Activated CD8-positive, alpha-beta memory T cell treated with anti-CD3 and anti-CD28 coated beads, Interleukin-2, amount 50 U/mL, for 1 hour (primary cell): Measurements from ENCODE around the gene CREB3.

Experiments
- DNase-seq: peaks from one replicate; pipeline ENCODE4 v3.0.0-alpha.2; 2020; ENCODE audit errors: extremely low read depth

The CREB3 gene, protein sequence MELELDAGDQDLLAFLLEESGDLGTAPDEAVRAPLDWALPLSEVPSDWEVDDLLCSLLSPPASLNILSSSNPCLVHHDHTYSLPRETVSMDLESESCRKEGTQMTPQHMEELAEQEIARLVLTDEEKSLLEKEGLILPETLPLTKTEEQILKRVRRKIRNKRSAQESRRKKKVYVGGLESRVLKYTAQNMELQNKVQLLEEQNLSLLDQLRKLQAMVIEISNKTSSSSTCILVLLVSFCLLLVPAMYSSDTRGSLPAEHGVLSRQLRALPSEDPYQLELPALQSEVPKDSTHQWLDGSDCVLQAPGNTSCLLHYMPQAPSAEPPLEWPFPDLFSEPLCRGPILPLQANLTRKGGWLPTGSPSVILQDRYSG

DNA sequence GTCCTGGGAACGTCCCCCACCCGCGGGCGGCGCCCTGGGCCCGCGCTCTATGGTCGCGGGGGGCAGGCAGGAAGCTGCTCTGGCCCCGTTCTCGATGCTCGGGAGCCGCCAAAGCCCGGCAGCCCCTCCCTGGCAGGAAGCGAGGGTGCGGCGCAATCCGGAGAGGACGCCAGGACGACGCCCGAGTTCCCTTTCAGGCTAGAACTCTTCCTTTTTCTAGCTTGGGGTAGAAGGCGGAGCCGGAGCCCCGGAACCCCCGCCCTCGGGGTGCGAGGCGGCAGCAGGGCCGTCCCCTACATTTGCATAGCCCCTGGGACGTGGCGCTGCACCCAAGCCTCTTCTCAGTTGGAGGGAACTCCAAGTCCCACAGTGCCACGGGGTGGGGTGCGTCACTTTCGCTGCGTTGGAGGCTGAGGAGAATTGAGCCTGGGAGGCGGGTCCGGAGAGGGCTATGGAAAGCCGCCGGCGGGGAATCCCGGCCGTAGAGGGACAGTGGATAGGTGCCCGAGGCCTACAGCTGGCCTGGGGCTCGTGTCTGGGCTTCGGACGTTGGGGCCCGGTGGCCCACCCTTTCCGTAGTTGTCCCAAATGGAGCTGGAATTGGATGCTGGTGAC lies at the start of gene CREB3, which contains the start of gene TLN1:
Gene CREB3, plus strand, starts transcription at position 482 of the 615 bp plus-strand sequence. Its CDS starts 107 bp downstream, at position 589.
Gene TLN1, minus strand, starts transcription at position 11 of the 615 bp plus-strand sequence. CDS start 6,501 bp downstream, outside the sequence.
- DNase-seq = peak; percentile 87

DNA sequence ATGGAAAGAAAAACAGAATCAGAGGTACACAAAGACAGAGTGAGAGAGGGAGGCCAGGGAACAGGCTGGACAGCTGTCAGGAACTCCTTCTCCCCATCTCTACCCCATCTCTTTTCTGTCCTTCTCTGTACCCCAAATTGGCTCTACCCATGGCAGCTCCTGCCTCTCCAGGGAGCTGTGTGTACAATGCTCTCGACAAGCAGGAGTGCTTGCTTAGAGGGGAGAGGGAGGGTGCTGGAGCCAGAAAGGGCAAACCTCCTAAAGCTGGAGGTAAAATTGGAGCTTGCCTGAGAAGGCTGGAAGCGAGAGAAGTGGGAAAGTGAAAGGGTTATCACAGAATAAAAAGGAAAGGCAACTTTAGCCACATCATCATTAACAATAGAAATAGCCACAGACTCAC lies 49.1 kb upstream of the CREB3 start:
- DNase-seq = no peak

DNA sequence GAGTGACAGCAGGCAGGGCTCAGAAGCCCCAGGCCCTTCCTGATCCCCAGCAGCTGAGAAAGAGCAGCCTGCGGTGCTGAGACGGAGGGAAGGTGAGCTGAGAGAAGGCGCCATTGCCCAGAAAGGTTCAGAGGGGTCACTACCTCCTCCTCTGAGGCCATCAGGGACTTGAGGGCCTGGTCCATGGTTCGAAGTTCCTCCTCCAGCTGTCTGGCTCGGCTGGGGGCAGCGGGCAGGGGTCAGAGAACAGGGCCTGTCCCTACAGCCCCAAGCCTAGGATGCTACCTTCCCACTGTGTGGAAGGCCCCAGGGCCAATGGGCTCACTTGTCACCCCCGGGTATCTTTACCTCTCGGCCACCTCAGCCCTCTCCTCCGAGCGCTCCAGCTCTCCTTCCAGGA lies 47.5 kb upstream of the CREB3 start:
- no peak for DNase-seq

GRCh38 chr9:35685506-35685905 lies 47.0 kb upstream of the CREB3 start:
- DNase-seq = no peak

- DNase-seq = no peak
Measured at GRCh38 chr9:35686222-35687203, 46.0 kb upstream of the CREB3 start.

GRCh38 chr9:35687306-35687705 lies 45.2 kb upstream of the CREB3 start:
- no peak for DNase-seq

GRCh38 chr9:35687972-35688557 lies 44.4 kb upstream of the CREB3 start:
- no peak for DNase-seq

- no peak for DNase-seq
Measured at GRCh38 chr9:35688558-35689541, 43.6 kb upstream of the CREB3 start.

GRCh38 chr9:35689542-35690293 lies 42.7 kb upstream of the CREB3 start, which contains the start of gene TPM2:
TSS of gene TPM2 (minus strand) at chr9:35689925. CDS start at chr9:35689817, 108 bp downstream.
- DNase-seq = no peak

GRCh38 chr9:35690294-35690613 lies 42.2 kb upstream of the CREB3 start:
- DNase-seq = no peak

DNA sequence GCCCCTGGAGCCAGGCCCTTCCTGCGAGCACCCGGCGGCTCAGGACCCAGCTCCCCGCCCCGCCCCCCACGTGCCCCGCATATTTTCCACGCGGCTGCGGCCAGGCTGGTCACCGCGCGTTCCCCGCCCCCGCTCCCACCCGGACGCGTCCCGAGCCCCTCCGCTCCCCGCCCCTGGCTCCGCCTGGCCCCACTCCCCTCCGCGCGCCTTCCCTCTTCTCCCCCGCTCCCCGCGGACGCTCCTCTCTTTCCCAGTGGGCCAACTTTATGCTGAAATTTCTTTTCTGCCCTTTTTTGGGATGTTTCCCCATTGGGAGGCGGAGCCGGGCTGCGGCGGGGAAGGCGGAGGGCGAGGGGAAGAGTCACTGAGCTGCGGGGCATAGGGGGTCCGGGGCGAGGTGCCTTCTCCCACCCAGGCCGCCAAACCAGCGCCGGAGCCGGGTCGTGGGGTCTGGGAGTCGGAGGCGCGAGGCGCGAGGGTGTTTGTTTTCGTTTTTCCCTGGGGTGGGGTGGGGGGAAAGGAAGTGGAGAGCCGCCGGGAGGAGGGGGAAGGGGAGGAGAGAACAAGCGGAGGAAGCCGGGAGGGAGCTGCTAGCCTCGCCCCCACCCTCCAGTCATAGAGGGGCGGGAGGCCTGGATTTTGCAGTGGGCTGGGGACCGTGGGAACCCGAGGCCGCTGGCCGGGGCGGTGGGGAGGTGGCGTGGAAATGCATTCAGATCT lies 41.7 kb upstream of the CREB3 start:
- no peak for DNase-seq

DNA sequence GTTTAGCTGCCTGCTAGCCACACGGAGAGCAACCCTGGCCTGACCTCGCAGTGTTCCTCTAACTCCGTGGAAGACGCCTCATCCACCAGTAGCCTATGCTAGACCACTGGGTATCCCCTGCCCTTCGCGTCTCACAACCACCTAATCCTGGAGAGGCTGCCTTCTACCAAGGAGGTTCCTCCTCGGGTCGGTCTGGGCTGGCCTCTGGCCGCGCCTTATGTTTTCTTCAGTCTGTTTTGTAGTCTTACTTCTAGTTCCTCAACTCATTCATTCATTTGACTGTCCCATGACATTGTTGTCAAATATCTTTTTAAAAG lies 41.2 kb upstream of the CREB3 start:
- DNase-seq = no peak

- no peak for DNase-seq
Measured at GRCh38 chr9:35691757-35692301, 40.6 kb upstream of the CREB3 start.

- no peak for DNase-seq
Measured at GRCh38 chr9:35695943-35696401, 36.5 kb upstream of the CREB3 start.

- peak; percentile 12 for DNase-seq
Measured at GRCh38 chr9:35696520-35697215, 35.8 kb upstream of the CREB3 start.

- no peak for DNase-seq
Measured at GRCh38 chr9:35697486-35697885, 35.0 kb upstream of the CREB3 start.

GRCh38 chr9:35698231-35698630 lies 34.2 kb upstream of the CREB3 start:
- DNase-seq = no peak

DNA sequence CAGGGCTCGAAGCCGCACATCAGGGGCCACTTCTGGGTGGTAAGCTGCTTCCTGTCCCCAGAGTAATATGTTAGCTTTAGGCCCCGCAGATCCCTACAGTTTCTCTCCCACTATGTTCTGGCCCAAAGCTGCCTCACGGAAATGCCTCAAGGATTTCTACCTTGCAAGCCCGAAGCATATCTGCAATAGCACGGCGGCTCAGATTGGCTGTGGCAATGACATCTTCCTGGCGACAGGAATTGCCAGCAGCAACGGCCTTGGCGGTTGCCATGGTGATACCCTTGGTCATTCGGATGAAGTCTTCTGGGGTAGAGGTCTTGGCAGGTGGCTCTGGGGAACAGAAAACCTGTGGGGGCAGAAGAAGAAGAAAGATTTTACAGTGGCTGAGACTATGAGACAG lies 32.4 kb upstream of the CREB3 start:
- DNase-seq = no peak
